Caco-2 (cell line): Measurements from ENCODE around the gene SH3D19. TPM values are rescaled to one million over a fixed set of nuclear protein-coding genes. Genes with fewer than 3 reads are reported as not detected.

Experiments used
- BruUV-seq: library from RNA; stranded (reverse); fragments of 400-500 nt; replicated peaks from 2 replicates; lab custom pipeline; 2021; lab: Mats Ljungman, UMichigan
- CTCF ChIA-PET: fragments of 300-600 bp; sonication (Branson Sonifier 250); formaldehyde crosslinking; loops from one replicate; lab custom pipeline; 2022; ENCODE audit warnings: antibody characterized with exemption; lab: Charles Lee
- POLR2A ChIA-PET: fragments of 300-600 bp; sonication (Branson Sonifier 250); formaldehyde crosslinking; loops from one replicate; lab custom pipeline; 2022; ENCODE audit warnings: antibody characterized with exemption; lab: Charles Lee
- DNase-seq, 2 experiments: peaks; one replicate each; pipeline versions ENCODE4 v3.0.0 to v3.0.0-alpha.2; 2020 to 2022
- H3K27me3 ChIP-seq: replicated peaks from 2 replicates; pipeline ENCODE4 v1.6.0; 2011; ENCODE audit warnings: low read length; ENCODE audit not compliant: control insufficient read depth, insufficient read depth
- H3K36me3 ChIP-seq: 2 replicates; pipeline ENCODE4 v1.5.1; 2011; ENCODE audit warnings: low read length; ENCODE audit not compliant: control insufficient read depth, insufficient read depth
- H3K4me1 ChIP-seq: fragments of 250-450 bp; sonication (Bioruptor Pico); 2 replicates; pipeline ENCODE4 v1.5.1; 2020; ENCODE audit warnings: mild to moderate bottlenecking
- H3K4me3 ChIP-seq: 2 replicates; pipeline ENCODE4 v1.5.1; 2011; ENCODE audit warnings: low read depth, mild to moderate bottlenecking, control low read depth, low read length
- H3K9me3 ChIP-seq: fragments of 250-450 bp; sonication (Bioruptor Pico); 2 replicates; pipeline ENCODE4 v1.5.1; 2020; ENCODE audit warnings: mild to moderate bottlenecking, moderate library complexity
- H3K27ac Mint-ChIP-seq: one replicate; pipeline ENCODE4 v1.8.0; 2022; ENCODE audit warnings: mixed read lengths; ENCODE audit not compliant: unreplicated experiment
- H3K27me3 Mint-ChIP-seq: one replicate; pipeline ENCODE4 v1.8.0; 2022; ENCODE audit warnings: mixed read lengths; ENCODE audit not compliant: insufficient read depth, unreplicated experiment
- H3K36me3 Mint-ChIP-seq: one replicate; pipeline ENCODE4 v1.8.0; 2022; ENCODE audit warnings: mild to moderate bottlenecking, mixed read lengths; ENCODE audit not compliant: insufficient read depth, unreplicated experiment
- H3K4me1 Mint-ChIP-seq: one replicate; pipeline ENCODE4 v1.8.0; 2022; ENCODE audit warnings: low read depth, mixed read lengths; ENCODE audit not compliant: unreplicated experiment
- H3K4me3 Mint-ChIP-seq: one replicate; pipeline ENCODE4 v1.8.0; 2022; ENCODE audit warnings: mild to moderate bottlenecking, moderate library complexity, mixed read lengths; ENCODE audit not compliant: unreplicated experiment
- H3K9me3 Mint-ChIP-seq: one replicate; pipeline ENCODE4 v1.8.0; 2022; ENCODE audit warnings: mixed read lengths; ENCODE audit not compliant: unreplicated experiment
- intact Hi-C: fragments of 100-400 bp; cut with micrococcal nuclease; formaldehyde crosslinking; loops from one replicate; pipeline ENCODE4 v1.10.0; 2022; ENCODE audit not compliant: unreplicated experiment
- total RNA-seq: library from RNA; stranded (reverse); gene quantifications from 2 replicates; pipeline ENCODE4 v1.2.3, GENCODE V29; 2022
- TF ChIP-seq, protein P1 (sequence below), 2 experiments: fragments of 200-600 bp in 1 of 2; IDR thresholded peaks; 1 replicate in 1 of 2; 2 replicates in 1 of 2; pipeline versions ENCODE4 v1.5.1 to v1.8.0; 2011 to 2022; ENCODE audit warnings: antibody characterized with exemption in 1 of 2, control low read depth in 1 of 2, inconsistent platforms in 1 of 2, low read depth in 1 of 2, low read length in 1 of 2, mild to moderate bottlenecking in 1 of 2, moderate library complexity in 1 of 2; ENCODE audit not compliant: insufficient read depth in 1 of 2, severe bottlenecking in 1 of 2, unreplicated experiment in 1 of 2

Gene SH3D19
- total RNA-seq, 1 experiment from 2014 or later: 57.8 TPM

DNA sequence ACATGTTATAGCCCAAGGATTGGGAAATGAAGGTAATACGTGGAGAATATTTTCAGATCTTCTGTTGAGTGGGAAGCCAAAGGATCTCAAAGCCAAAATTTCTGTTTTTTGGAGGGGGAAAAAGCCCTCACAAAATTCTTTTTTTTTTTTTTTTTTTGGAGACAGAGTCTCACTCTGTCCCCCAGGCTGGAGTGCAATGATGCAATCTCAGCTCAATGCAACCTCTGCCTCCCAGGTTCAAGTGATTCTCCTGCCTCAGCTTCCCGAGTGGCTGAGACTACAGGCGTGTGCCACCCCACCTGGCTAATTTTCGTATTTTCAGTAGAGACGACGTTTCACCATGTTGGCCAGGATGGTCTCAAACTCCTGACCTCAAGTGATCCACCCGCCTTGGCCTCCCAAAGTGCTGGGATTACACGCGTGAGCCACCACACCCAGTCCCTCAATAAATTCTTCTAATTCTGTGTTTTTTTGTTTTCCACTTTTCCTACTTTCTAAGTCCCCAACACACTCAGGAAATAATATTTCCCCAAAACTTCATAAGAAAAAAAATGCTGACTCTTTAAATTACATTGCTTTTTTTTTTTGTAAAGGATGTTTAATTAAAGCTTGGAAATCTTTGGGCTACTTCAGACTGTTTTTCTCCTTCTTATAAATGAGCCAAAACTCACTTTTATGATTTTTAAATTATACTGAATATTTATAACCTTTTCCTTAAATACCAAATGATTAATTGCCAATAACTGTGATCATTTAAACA is 174.4 kb downstream of the SH3D19 start:
- H3K9me3 ChIP-seq: no peaks in the 10 kb centered on the region
- CTCF ChIA-PET: interaction anchor here (0.8 kb wide), 1 partner anchor 205 kb away, joined by 3 read pairs; no protein-coding TSS in a partner anchor
- no peaks in the 10 kb centered on the region for H3K27me3 ChIP-seq
- H3K4me1 ChIP-seq: no peaks in the 10 kb centered on the region
- no peak overlapping the region for H3K27ac Mint-ChIP-seq
- no peak overlapping the region for H3K4me3 ChIP-seq
- no peaks in the 10 kb centered on the region for H3K4me1 Mint-ChIP-seq
- intact Hi-C loops: no loop called here
- H3K36me3 Mint-ChIP-seq: peaks cover 23% of the 10 kb centered on the region
- no TSS peak for BruUV-seq
- POLR2A ChIA-PET: no interaction called here
- no peaks in the 10 kb centered on the region for H3K9me3 Mint-ChIP-seq
- no peaks in the 10 kb centered on the region for H3K27me3 Mint-ChIP-seq
- no peak for DNase-seq
- H3K36me3 ChIP-seq: no peaks in the 10 kb centered on the region; the same call in 1 of the 2 replicates
- TF ChIP-seq, protein P1, sequence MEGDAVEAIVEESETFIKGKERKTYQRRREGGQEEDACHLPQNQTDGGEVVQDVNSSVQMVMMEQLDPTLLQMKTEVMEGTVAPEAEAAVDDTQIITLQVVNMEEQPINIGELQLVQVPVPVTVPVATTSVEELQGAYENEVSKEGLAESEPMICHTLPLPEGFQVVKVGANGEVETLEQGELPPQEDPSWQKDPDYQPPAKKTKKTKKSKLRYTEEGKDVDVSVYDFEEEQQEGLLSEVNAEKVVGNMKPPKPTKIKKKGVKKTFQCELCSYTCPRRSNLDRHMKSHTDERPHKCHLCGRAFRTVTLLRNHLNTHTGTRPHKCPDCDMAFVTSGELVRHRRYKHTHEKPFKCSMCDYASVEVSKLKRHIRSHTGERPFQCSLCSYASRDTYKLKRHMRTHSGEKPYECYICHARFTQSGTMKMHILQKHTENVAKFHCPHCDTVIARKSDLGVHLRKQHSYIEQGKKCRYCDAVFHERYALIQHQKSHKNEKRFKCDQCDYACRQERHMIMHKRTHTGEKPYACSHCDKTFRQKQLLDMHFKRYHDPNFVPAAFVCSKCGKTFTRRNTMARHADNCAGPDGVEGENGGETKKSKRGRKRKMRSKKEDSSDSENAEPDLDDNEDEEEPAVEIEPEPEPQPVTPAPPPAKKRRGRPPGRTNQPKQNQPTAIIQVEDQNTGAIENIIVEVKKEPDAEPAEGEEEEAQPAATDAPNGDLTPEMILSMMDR (IDR thresholded peaks at IDR 0.05; ENCODE audit: insufficient read depth in 1 of 2, low read depth in 1 of 2, low read length in 1 of 2, severe bottlenecking in 1 of 2, unreplicated experiment in 1 of 2): no peak
- H3K4me3 Mint-ChIP-seq: no peak overlapping the region

DNA sequence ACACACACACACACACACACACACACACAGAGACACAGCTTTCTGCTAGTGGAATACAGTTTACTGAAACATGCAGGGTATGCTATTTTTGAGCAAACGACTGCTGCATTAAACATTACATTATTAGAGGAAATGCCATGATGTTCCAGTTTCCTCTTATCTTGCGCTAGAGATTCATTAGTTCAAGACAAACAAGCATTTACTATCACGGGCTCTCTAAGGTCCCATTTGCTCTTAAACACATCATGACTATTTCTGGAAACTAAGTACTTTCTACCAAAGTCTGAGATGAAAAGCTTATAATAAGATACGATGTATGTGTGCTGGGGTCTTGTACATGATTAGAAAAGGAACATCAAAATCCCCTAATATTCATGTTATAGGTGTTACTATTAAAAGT is 177.1 kb downstream of the SH3D19 start:
- H3K4me1 Mint-ChIP-seq: no peaks in the 10 kb centered on the region
- BruUV-seq: no TSS peak
- H3K36me3 Mint-ChIP-seq: peaks cover 23% of the 10 kb centered on the region
- H3K9me3 Mint-ChIP-seq: no peaks in the 10 kb centered on the region
- DNase-seq: no peak
- Histone ChIP-seq H3K9me3 (no peaks in the 10 kb centered on the region), H3K4me1 (no peaks in the 10 kb centered on the region), H3K27me3 (no peaks in the 10 kb centered on the region), H3K36me3 (no peaks in the 10 kb centered on the region; the same call in 1 of the 2 replicates), H3K4me3 (no peak overlapping the region)
- H3K27me3 Mint-ChIP-seq: no peaks in the 10 kb centered on the region
- ChIA-PET CTCF (no interaction called here), POLR2A (no interaction called here)
- TF ChIP-seq, protein P1 (IDR thresholded peaks at IDR 0.05; ENCODE audit: insufficient read depth in 1 of 2, low read depth in 1 of 2, low read length in 1 of 2, severe bottlenecking in 1 of 2, unreplicated experiment in 1 of 2): no peak
- intact Hi-C loops: no loop called here
- H3K27ac Mint-ChIP-seq: no peak overlapping the region
- H3K4me3 Mint-ChIP-seq: no peak overlapping the region

DNA sequence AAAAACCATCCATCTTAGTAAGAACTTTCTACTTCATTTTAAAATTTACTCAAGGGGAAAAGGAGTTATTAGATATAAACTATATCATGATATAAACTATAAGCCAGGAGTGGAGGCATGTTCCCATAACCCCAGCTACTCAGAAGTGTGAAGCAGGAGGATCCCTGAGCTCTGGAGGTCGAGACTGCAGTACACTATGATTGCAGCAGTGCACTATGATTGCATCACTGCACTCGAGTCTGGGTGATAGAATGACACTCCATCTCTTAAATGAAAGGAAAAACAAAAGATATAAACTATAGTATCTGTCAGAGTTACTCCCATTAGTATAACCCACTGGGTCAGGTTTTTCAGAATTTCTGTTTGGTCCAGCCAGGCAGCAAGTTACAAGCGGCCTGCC is 178.4 kb downstream of the SH3D19 start:
- Histone ChIP-seq H3K4me3 (no peak overlapping the region), H3K36me3 (no peaks in the 10 kb centered on the region; the same call in 1 of the 2 replicates), H3K4me1 (no peaks in the 10 kb centered on the region), H3K27me3 (no peaks in the 10 kb centered on the region), H3K9me3 (no peaks in the 10 kb centered on the region)
- H3K36me3 Mint-ChIP-seq: peaks cover 23% of the 10 kb centered on the region
- POLR2A ChIA-PET: no interaction called here
- intact Hi-C loops: no loop called here
- CTCF ChIA-PET: no interaction called here
- H3K4me1 Mint-ChIP-seq: no peaks in the 10 kb centered on the region
- no peak overlapping the region for H3K4me3 Mint-ChIP-seq
- no TSS peak for BruUV-seq
- no peak overlapping the region for H3K27ac Mint-ChIP-seq
- no peaks in the 10 kb centered on the region for H3K27me3 Mint-ChIP-seq
- TF ChIP-seq, protein P1 (IDR thresholded peaks at IDR 0.05; ENCODE audit: insufficient read depth in 1 of 2, low read depth in 1 of 2, low read length in 1 of 2, severe bottlenecking in 1 of 2, unreplicated experiment in 1 of 2): no peak
- H3K9me3 Mint-ChIP-seq: no peaks in the 10 kb centered on the region
- DNase-seq: no peak
